SW480 (cell line): ENCODE measurements around the gene CLDN25.
"Not testable (repeated sequence)": the region's sequence is repeated elsewhere in the genome, so short reads cannot be mapped to it uniquely, and the experiment has no call there.

Experiments used
- DNase-seq: peaks from one replicate; pipeline ENCODE4 v3.0.0-alpha.2; 2016; ENCODE audit warnings: low spot score

Gene CLDN25

GRCh38 chr11:113779496-113779895 is at the start of gene CLDN25:
CLDN25 (plus strand) TSS chr11:113779796; CDS start chr11:113779796, 0 bp downstream.
- no peak for DNase-seq

GRCh38 chr11:113730887-113731726 is 48.5 kb upstream of the CLDN25 start:
- peak; percentile 58 for DNase-seq

GRCh38 chr11:113732092-113732491 is 47.5 kb upstream of the CLDN25 start:
- no peak for DNase-seq

GRCh38 chr11:113736323-113736722 is 43.3 kb upstream of the CLDN25 start:
- no peak for DNase-seq

GRCh38 chr11:113752932-113753331 is 26.7 kb upstream of the CLDN25 start:
- no peak for DNase-seq

- no peak for DNase-seq
These were observed 19.4 kb upstream of the CLDN25 start for GRCh38 chr11:113760241-113760640.

GRCh38 chr11:113763040-113763439 is 16.6 kb upstream of the CLDN25 start:
- DNase-seq: not testable (repeated sequence)

GRCh38 chr11:113764527-113765219 is 14.9 kb upstream of the CLDN25 start:
- DNase-seq: no peak

- no peak for DNase-seq
These were observed 7.6 kb upstream of the CLDN25 start for GRCh38 chr11:113771964-113772363.

GRCh38 chr11:113773092-113773415 is 6.5 kb upstream of the CLDN25 start:
- DNase-seq: peak; percentile 31

- DNase-seq: peak; percentile 93
These were observed 6.0 kb upstream of the CLDN25 start, which contains the start of gene ZW10 for GRCh38 chr11:113773416-113774173. ZW10 (minus strand) TSS chr11:113773692; CDS start chr11:113773666, 26 bp downstream.

GRCh38 chr11:113774174-113774503 is 5.5 kb upstream of the CLDN25 start:
- DNase-seq: no peak

- peak; percentile 38 for DNase-seq
These were observed 1.3 kb upstream of the CLDN25 start for GRCh38 chr11:113778111-113778910.

GRCh38 chr11:113781682-113782081 is 2.1 kb downstream of the CLDN25 start:
- DNase-seq: no peak

GRCh38 chr11:113782134-113782533 is 2.5 kb downstream of the CLDN25 start:
- no peak for DNase-seq

- not testable (repeated sequence) for DNase-seq
These were observed 9.4 kb downstream of the CLDN25 start for GRCh38 chr11:113789016-113789415.

GRCh38 chr11:113789675-113790320 is 10.2 kb downstream of the CLDN25 start:
- DNase-seq: no peak

GRCh38 chr11:113796663-113797259 is 17.2 kb downstream of the CLDN25 start:
- peak; percentile 43 for DNase-seq

- no peak for DNase-seq
These were observed 23.0 kb downstream of the CLDN25 start for GRCh38 chr11:113802621-113803020.

- DNase-seq: no peak
These were observed 26.0 kb downstream of the CLDN25 start for GRCh38 chr11:113805640-113806039.

- peak; percentile 42 for DNase-seq
These were observed 26.8 kb downstream of the CLDN25 start for GRCh38 chr11:113806406-113806805.
